Measurements from ENCODE around the gene ADAMTS9. TPM values are rescaled to one million over a fixed set of nuclear protein-coding genes. Genes with fewer than 3 reads are reported as not detected.

The ADAMTS9 gene
- total RNA-seq, 1 experiment from 2014 or later = 2.4 TPM

GRCh38 chr3:64617610-64618009 is 70.2 kb downstream of the ADAMTS9 start:
- no peak for DNase-seq (ENCODE audit: low read depth)

- no peak for DNase-seq (ENCODE audit: low read depth)
These were observed 70.8 kb downstream of the ADAMTS9 start for GRCh38 chr3:64616953-64617352.

GRCh38 chr3:64612916-64613526 is 74.8 kb downstream of the ADAMTS9 start:
- no peak for DNase-seq (ENCODE audit: low read depth)

GRCh38 chr3:64612082-64612860 is 75.5 kb downstream of the ADAMTS9 start:
- DNase-seq (ENCODE audit: low read depth) = peak; percentile 15

- no peak for DNase-seq (ENCODE audit: low read depth)
These were observed 79.1 kb downstream of the ADAMTS9 start for GRCh38 chr3:64608741-64609140.

GRCh38 chr3:64607032-64607551 is 80.7 kb downstream of the ADAMTS9 start:
- DNase-seq (ENCODE audit: low read depth) = no peak

- no peak for DNase-seq (ENCODE audit: low read depth)
These were observed 83.5 kb downstream of the ADAMTS9 start for GRCh38 chr3:64604313-64604712.

GRCh38 chr3:64601824-64602223 is 86.0 kb downstream of the ADAMTS9 start:
- DNase-seq (ENCODE audit: low read depth) = no peak

GRCh38 chr3:64600246-64600950 is 87.4 kb downstream of the ADAMTS9 start:
- DNase-seq (ENCODE audit: low read depth) = no peak

- DNase-seq (ENCODE audit: low read depth) = no peak
These were observed 88.1 kb downstream of the ADAMTS9 start for GRCh38 chr3:64599651-64600050.

GRCh38 chr3:64595253-64595694 is 92.5 kb downstream of the ADAMTS9 start:
- DNase-seq (ENCODE audit: low read depth) = peak; percentile 75

- no peak for DNase-seq (ENCODE audit: low read depth)
These were observed 93.7 kb downstream of the ADAMTS9 start for GRCh38 chr3:64594134-64594533.

- no peak for DNase-seq (ENCODE audit: low read depth)
These were observed 94.5 kb downstream of the ADAMTS9 start for GRCh38 chr3:64593350-64593749.

GRCh38 chr3:64591615-64592014 is 96.2 kb downstream of the ADAMTS9 start:
- DNase-seq (ENCODE audit: low read depth) = no peak

- no peak for DNase-seq (ENCODE audit: low read depth)
These were observed 99.4 kb downstream of the ADAMTS9 start for GRCh38 chr3:64588380-64588779.

- no peak for DNase-seq (ENCODE audit: low read depth)
These were observed 100.8 kb downstream of the ADAMTS9 start for GRCh38 chr3:64586952-64587351.

- no peak for DNase-seq (ENCODE audit: low read depth)
These were observed 103.6 kb downstream of the ADAMTS9 start for GRCh38 chr3:64584179-64584578.

- no peak for DNase-seq (ENCODE audit: low read depth)
These were observed 109.0 kb downstream of the ADAMTS9 start for GRCh38 chr3:64578797-64579196.

- DNase-seq (ENCODE audit: low read depth) = no peak
These were observed 109.6 kb downstream of the ADAMTS9 start for GRCh38 chr3:64578062-64578770.

- no peak for DNase-seq (ENCODE audit: low read depth)
These were observed 111.5 kb downstream of the ADAMTS9 start for GRCh38 chr3:64576211-64576775.

- DNase-seq (ENCODE audit: low read depth) = peak; percentile 28
These were observed 112.5 kb downstream of the ADAMTS9 start for GRCh38 chr3:64575211-64575844.
